ENCODE data around the gene PTER. TPM values are rescaled to one million over a fixed set of nuclear protein-coding genes. Genes with fewer than 3 reads are reported as not detected.

Gene PTER
- total and polyA plus RNA-seq, 2 of the 13 experiments (the other 11 are each of a cell fraction or from before 2014, with no cell fraction given) = 6.1 to 6.6 TPM

GRCh38 chr10:16436758-16437539 is at the start of gene PTER (continued):
- 0 out of 2 replicates have a peak, but pooled peaks have one; percentile 21 for TF ChIP-seq ARNTL (CRISPR knock-in tag; IDR thresholded peaks at IDR 0.05)
- no peak for TF ChIP-seq MEIS2 (CRISPR knock-in tag; IDR thresholded peaks at IDR 0.05)
- TF ChIP-seq MZF1 (CRISPR knock-in tag; IDR thresholded peaks at IDR 0.05; ENCODE audit: borderline replicate concordance) = no peak
- no peak for TF ChIP-seq ZNF83 (CRISPR knock-in tag; IDR thresholded peaks at IDR 0.05; ENCODE audit: borderline replicate concordance)
- TF ChIP-seq SMAD3 (CRISPR knock-in tag; IDR thresholded peaks at IDR 0.05) = no peak
- TF ChIP-seq ZNF354B (CRISPR knock-in tag; IDR thresholded peaks at IDR 0.05) = no peak
- 0 out of 2 replicates have a peak, but pooled peaks have one; percentile 26 for TF ChIP-seq ZNF770 (CRISPR knock-in tag; IDR thresholded peaks at IDR 0.05)
- TF ChIP-seq HMGXB4 (CRISPR knock-in tag; IDR thresholded peaks at IDR 0.05; ENCODE audit: borderline replicate concordance in 1 of 2, low read depth in 1 of 2) = no peak
- no peak for TF ChIP-seq ZNF44 (CRISPR knock-in tag; IDR thresholded peaks at IDR 0.05)
- no peak for TF ChIP-seq TAF15 (IDR thresholded peaks at IDR 0.05; ENCODE audit: low read depth, low read length, poor library complexity, severe bottlenecking)
- no peak for TF ChIP-seq RAD21 (CRISPR knock-in tag; IDR thresholded peaks at IDR 0.05)
- no peak for TF ChIP-seq MXD4 (CRISPR knock-in tag; IDR thresholded peaks at IDR 0.05)
- TF ChIP-seq SMC3 (IDR thresholded peaks at IDR 0.05; ENCODE audit: low read length) = no peak
- TF ChIP-seq LCORL (IDR thresholded peaks at IDR 0.05) = no peak
- TF ChIP-seq LCORL (CRISPR knock-in tag; IDR thresholded peaks at IDR 0.05) = 0 out of 2 replicates have a peak, but pooled peaks have one; percentile 16
- TF ChIP-seq ZNF609 (CRISPR knock-in tag; IDR thresholded peaks at IDR 0.05; ENCODE audit: borderline replicate concordance) = 0 out of 2 replicates have a peak, but pooled peaks have one; percentile 27
- TF ChIP-seq ELF4 (CRISPR knock-in tag; IDR thresholded peaks at IDR 0.05; ENCODE audit: borderline replicate concordance) = no peak
- TF ChIP-seq ZKSCAN5 (CRISPR knock-in tag; IDR thresholded peaks at IDR 0.05) = no peak
- no peak for TF ChIP-seq NFKBIZ (CRISPR knock-in tag; IDR thresholded peaks at IDR 0.05)
- TF ChIP-seq ZNF552 (CRISPR knock-in tag; IDR thresholded peaks at IDR 0.05; ENCODE audit: borderline replicate concordance) = no peak
- no peak for TF ChIP-seq MLX (CRISPR knock-in tag; IDR thresholded peaks at IDR 0.05)
